ENCODE results near the gene DNAJB7.

The DNAJB7 gene

GRCh38 chr22:40867109-40867508, 5.2 kb upstream of the DNAJB7 start:
- no peak for TF ChIP-seq SUZ12 (IDR thresholded peaks at IDR 0.05)
- TF ChIP-seq BHLHE40 (IDR thresholded peaks at IDR 0.05; ENCODE audit: borderline replicate concordance): no peak
- TF ChIP-seq SP1 (IDR thresholded peaks at IDR 0.05): no peak
- no peak for TF ChIP-seq L3MBTL2 (conservative IDR thresholded peaks at IDR 0.05)
- TF ChIP-seq FOXM1 (IDR thresholded peaks at IDR 0.05; ENCODE audit: borderline replicate concordance): no peak
- no peak for TF ChIP-seq NFRKB (IDR thresholded peaks at IDR 0.05)
- no peak for TF ChIP-seq TARDBP (IDR thresholded peaks at IDR 0.05)
- no peak for TF ChIP-seq CTBP1 (IDR thresholded peaks at IDR 0.05; ENCODE audit: borderline replicate concordance)
- TF ChIP-seq FOXK2 (IDR thresholded peaks at IDR 0.05): no peak
- no peak for TF ChIP-seq LEF1 (IDR thresholded peaks at IDR 0.05; ENCODE audit: borderline replicate concordance)
- TF ChIP-seq PKNOX1 (IDR thresholded peaks at IDR 0.05): no peak
- TF ChIP-seq ZNF384 (IDR thresholded peaks at IDR 0.05): no peak
- no peak for TF ChIP-seq HDGF (IDR thresholded peaks at IDR 0.05; ENCODE audit: borderline replicate concordance)
- no peak for TF ChIP-seq FOXA1 (IDR thresholded peaks at IDR 0.05)
- no peak for DNase-seq (ENCODE audit: extremely low spot score)
- POLR2A ChIA-PET: interaction anchor here (3.3 kb wide), 1 partner anchor 9 kb away, joined by 29 read pairs; the partner anchor contains the start of genes ST13 and XPNPEP3
- CTCF ChIA-PET: no interaction called here

GRCh38 chr22:40862537-40862936, 624 bp upstream of the DNAJB7 start:
- POLR2A ChIA-PET: no interaction called here
- TF ChIP-seq ELF4 (IDR thresholded peaks at IDR 0.05) (no peak), FOXM1 (IDR thresholded peaks at IDR 0.05; ENCODE audit: borderline replicate concordance) (no peak), CTBP1 (IDR thresholded peaks at IDR 0.05; ENCODE audit: borderline replicate concordance) (no peak), ARNT (IDR thresholded peaks at IDR 0.05) (no peak)
- CTCF ChIA-PET: no interaction called here
- DNase-seq (ENCODE audit: extremely low spot score): no peak

GRCh38 chr22:40857309-40857855, 4.5 kb downstream of the DNAJB7 start:
- no peak for DNase-seq (ENCODE audit: extremely low spot score)
- ChIA-PET CTCF (no interaction called here), POLR2A (interaction anchor here (0.7 to 3.3 kb wide), 11 partner anchors 10 to 205 kb away, joined by 3 to 29 read pairs (median 4); partner anchors contain the start of gene SLC25A17)
- TF ChIP-seq NFRKB (IDR thresholded peaks at IDR 0.05): no peak
- TF ChIP-seq L3MBTL2 (conservative IDR thresholded peaks at IDR 0.05): no peak
- TF ChIP-seq LEF1 (IDR thresholded peaks at IDR 0.05; ENCODE audit: borderline replicate concordance): no peak
- TF ChIP-seq HDGF (IDR thresholded peaks at IDR 0.05; ENCODE audit: borderline replicate concordance): no peak
- TF ChIP-seq FOXA1 (IDR thresholded peaks at IDR 0.05): no peak
- TF ChIP-seq TARDBP (IDR thresholded peaks at IDR 0.05): no peak
- TF ChIP-seq FOXM1 (IDR thresholded peaks at IDR 0.05; ENCODE audit: borderline replicate concordance): no peak
- TF ChIP-seq SUZ12 (IDR thresholded peaks at IDR 0.05): no peak
- TF ChIP-seq ELF4 (IDR thresholded peaks at IDR 0.05): no peak
- no peak for TF ChIP-seq ARNT (IDR thresholded peaks at IDR 0.05)
- TF ChIP-seq FOXK2 (IDR thresholded peaks at IDR 0.05): no peak
- TF ChIP-seq ZNF384 (IDR thresholded peaks at IDR 0.05): no peak

GRCh38 chr22:40856513-40857308, 5.2 kb downstream of the DNAJB7 start, which contains the start of the genes ST13 and XPNPEP3:
TSS of gene ST13 (minus strand) at chr22:40856639. CDS start at chr22:40856540, 99 bp downstream.
TSS of gene XPNPEP3 (plus strand) at chr22:40857148. CDS start at chr22:40857182, 34 bp downstream.
- TF ChIP-seq L3MBTL2 (conservative IDR thresholded peaks at IDR 0.05) (peak; percentile 96), FOXA1 (IDR thresholded peaks at IDR 0.05) (no peak), BHLHE40 (IDR thresholded peaks at IDR 0.05; ENCODE audit: borderline replicate concordance) (no peak), ZNF384 (IDR thresholded peaks at IDR 0.05) (peak; percentile 100)
- POLR2A ChIA-PET: interaction anchor here (0.7 to 3.3 kb wide), 11 partner anchors 11 to 205 kb away, joined by 3 to 29 read pairs (median 4); partner anchors contain the start of gene SLC25A17
- CTCF ChIA-PET: no interaction called here
- peak; percentile 97 for DNase-seq (ENCODE audit: extremely low spot score)

GRCh38 chr22:40855979-40856512, 5.9 kb downstream of the DNAJB7 start:
- TF ChIP-seq CTBP1 (IDR thresholded peaks at IDR 0.05; ENCODE audit: borderline replicate concordance) (no peak), TARDBP (IDR thresholded peaks at IDR 0.05) (no peak), BHLHE40 (IDR thresholded peaks at IDR 0.05; ENCODE audit: borderline replicate concordance) (no peak), FOXM1 (IDR thresholded peaks at IDR 0.05; ENCODE audit: borderline replicate concordance) (no peak), ARNT (IDR thresholded peaks at IDR 0.05) (no peak), ZNF384 (IDR thresholded peaks at IDR 0.05) (no peak), ELF4 (IDR thresholded peaks at IDR 0.05) (no peak), SUZ12 (IDR thresholded peaks at IDR 0.05) (no peak), NFRKB (IDR thresholded peaks at IDR 0.05) (no peak), FOXA1 (IDR thresholded peaks at IDR 0.05) (no peak), L3MBTL2 (conservative IDR thresholded peaks at IDR 0.05) (no peak), SP1 (IDR thresholded peaks at IDR 0.05) (no peak), HDGF (IDR thresholded peaks at IDR 0.05; ENCODE audit: borderline replicate concordance) (no peak; the same call in 1 of the 2 replicates), PKNOX1 (IDR thresholded peaks at IDR 0.05) (no peak), LEF1 (IDR thresholded peaks at IDR 0.05; ENCODE audit: borderline replicate concordance) (no peak), FOXK2 (IDR thresholded peaks at IDR 0.05) (no peak)
- CTCF ChIA-PET: no interaction called here
- DNase-seq (ENCODE audit: extremely low spot score): peak; percentile 32
- POLR2A ChIA-PET: interaction anchor here (1.0 to 2.6 kb wide), 5 partner anchors 15 to 202 kb away, joined by 3 to 11 read pairs (median 3); partner anchors contain the start of gene SLC25A17

Measured in HEK293T (cell line).